K562 (cell line): ENCODE data around the gene SLC26A11. TPM values are rescaled to one million over a fixed set of nuclear protein-coding genes. Genes with fewer than 3 reads are reported as not detected.

Source experiments
- ARHGAP35 ChIP-seq: fragments of 450-650 bp; IDR thresholded peaks from 2 replicates; pipeline ENCODE4 v1.6.1; 2018; ENCODE audit not compliant: partially characterized antibody
- BCOR ChIP-seq: fragments of 450-650 bp; IDR thresholded peaks from 2 replicates; pipeline ENCODE4 v1.6.1; 2016
- CGGBP1 ChIP-seq: fragments of 250-450 bp; sonication (Bioruptor Pico); IDR thresholded peaks from 2 replicates; pipeline ENCODE4 v1.9.0; 2021; ENCODE audit warnings: mild to moderate bottlenecking
- FOS ChIP-seq: IDR thresholded peaks from 3 replicates; pipeline ENCODE4 v1.6.1; 2011; ENCODE audit not compliant: insufficient read length; ENCODE audit errors: extremely low read depth
- HCFC1 ChIP-seq: IDR thresholded peaks from 2 replicates; pipeline ENCODE4 v1.6.1; 2012; ENCODE audit warnings: low read depth, low read length, improper control_type of control experiment
- MEF2A ChIP-seq: IDR thresholded peaks from 2 replicates; pipeline ENCODE4 v1.6.1; 2011; ENCODE audit warnings: low read depth, mild to moderate bottlenecking, low read length, moderate library complexity; ENCODE audit not compliant: control insufficient read depth
- NEUROD1 ChIP-seq: fragments of 150-350 bp; IDR thresholded peaks from 2 replicates; pipeline ENCODE4 v1.6.1; 2014; ENCODE audit warnings: borderline replicate concordance, low read length, low read depth; ENCODE audit not compliant: partially characterized antibody
- RBM25 ChIP-seq: fragments of 200-400 bp; formaldehyde crosslinking; IDR thresholded peaks from 2 replicates; pipeline ENCODE4 v1.6.1; 2018; ENCODE audit warnings: low read length, low read depth, moderate library complexity; ENCODE audit not compliant: severe bottlenecking
- ZNF384 ChIP-seq: IDR thresholded peaks from 2 replicates; pipeline ENCODE4 v1.6.1; 2012; ENCODE audit warnings: low read depth, low read length, improper control_type of control experiment
- polyA plus RNA-seq, 8 experiments: library from polyadenylated mRNA; depleted of rRNA in 4 of 8; stranded (reverse) in 5 of 8; unstranded in 3 of 8; fragments of >200 nt; fragmentation: Nextera tagmentation in 2 of 8; fragmentation: Illumina TruSeq in 1 of 8; extraction: Ambion mirVana in 2 of 8; extraction: Trizol in 1 of 8; gene quantifications; 2 replicates each; pipeline versions ENCODE4 v1.2.1 to v1.2.3, GENCODE V29; 2011 to 2014; ENCODE audit warnings: inconsistent platforms in 1 of 8, missing spikeins in 1 of 8
- total RNA-seq, 7 experiments: library from RNA; depleted of rRNA in 6 of 7; stranded (reverse); fragments of >200 nt in 6 of 7; fragmentation: Illumina TruSeq in 2 of 7; extraction: Trizol in 2 of 7; gene quantifications; 2 replicates each; pipeline versions ENCODE4 v1.2.1 to v1.2.3, GENCODE V29; 2011 to 2021; ENCODE audit warnings: low replicate concordance in 1 of 7
- TF ChIP-seq, protein P1 (sequence below): fragments of 450-650 bp; IDR thresholded peaks from 2 replicates; pipeline ENCODE4 v1.6.1; 2016; ENCODE audit warnings: antibody characterized with exemption
- TF ChIP-seq, protein P2 (sequence below), 3 experiments: IDR thresholded peaks in 2 of 3; conservative IDR thresholded peaks in 1 of 3; 2 replicates each; pipeline ENCODE4 v1.5.1; 2011 to 2012; ENCODE audit warnings: low read length in 3 of 3, mild to moderate bottlenecking in 3 of 3, control low read depth in 2 of 3, improper control_type of control experiment in 1 of 3, inconsistent platforms in 1 of 3, low read depth in 1 of 3, mixed read lengths in 1 of 3, moderate library complexity in 1 of 3; ENCODE audit not compliant: insufficient read depth in 2 of 3
- TF ChIP-seq, protein P3 (sequence below): fragments of 450-650 bp; formaldehyde crosslinking; IDR thresholded peaks from 2 replicates; pipeline ENCODE4 v1.4.0; 2022; ENCODE audit warnings: missing genetic modification characterization
- TF ChIP-seq, protein P4 (sequence below): fragments of 450-650 bp; IDR thresholded peaks from 2 replicates; pipeline ENCODE4 v1.6.1; 2016

The SLC26A11 gene
- total and polyA plus RNA-seq, 9 of the 15 experiments (the other 6 are each of a cell fraction or from before 2014, with no cell fraction given) = 0.06 to 3.1 (median 1.2) TPM; not detected in 1

GRCh38 chr17:80270836-80271235 is 50.6 kb downstream of the SLC26A11 start (continued):
- TF ChIP-seq, protein P1, sequence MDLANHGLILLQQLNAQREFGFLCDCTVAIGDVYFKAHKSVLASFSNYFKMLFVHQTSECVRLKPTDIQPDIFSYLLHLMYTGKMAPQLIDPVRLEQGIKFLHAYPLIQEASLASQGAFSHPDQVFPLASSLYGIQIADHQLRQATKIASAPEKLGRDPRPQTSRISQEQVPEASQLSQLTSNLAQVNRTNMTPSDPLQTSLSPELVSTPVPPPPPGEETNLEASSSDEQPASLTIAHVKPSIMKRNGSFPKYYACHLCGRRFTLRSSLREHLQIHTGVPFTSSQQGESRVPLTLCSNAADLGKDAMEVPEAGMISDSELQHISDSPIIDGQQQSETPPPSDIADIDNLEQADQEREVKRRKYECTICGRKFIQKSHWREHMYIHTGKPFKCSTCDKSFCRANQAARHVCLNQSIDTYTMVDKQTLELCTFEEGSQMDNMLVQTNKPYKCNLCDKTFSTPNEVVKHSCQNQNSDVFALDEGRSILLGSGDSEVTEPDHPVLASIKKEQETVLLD = no peak
- TF ChIP-seq MEF2A = no peak
- TF ChIP-seq, protein P2, sequence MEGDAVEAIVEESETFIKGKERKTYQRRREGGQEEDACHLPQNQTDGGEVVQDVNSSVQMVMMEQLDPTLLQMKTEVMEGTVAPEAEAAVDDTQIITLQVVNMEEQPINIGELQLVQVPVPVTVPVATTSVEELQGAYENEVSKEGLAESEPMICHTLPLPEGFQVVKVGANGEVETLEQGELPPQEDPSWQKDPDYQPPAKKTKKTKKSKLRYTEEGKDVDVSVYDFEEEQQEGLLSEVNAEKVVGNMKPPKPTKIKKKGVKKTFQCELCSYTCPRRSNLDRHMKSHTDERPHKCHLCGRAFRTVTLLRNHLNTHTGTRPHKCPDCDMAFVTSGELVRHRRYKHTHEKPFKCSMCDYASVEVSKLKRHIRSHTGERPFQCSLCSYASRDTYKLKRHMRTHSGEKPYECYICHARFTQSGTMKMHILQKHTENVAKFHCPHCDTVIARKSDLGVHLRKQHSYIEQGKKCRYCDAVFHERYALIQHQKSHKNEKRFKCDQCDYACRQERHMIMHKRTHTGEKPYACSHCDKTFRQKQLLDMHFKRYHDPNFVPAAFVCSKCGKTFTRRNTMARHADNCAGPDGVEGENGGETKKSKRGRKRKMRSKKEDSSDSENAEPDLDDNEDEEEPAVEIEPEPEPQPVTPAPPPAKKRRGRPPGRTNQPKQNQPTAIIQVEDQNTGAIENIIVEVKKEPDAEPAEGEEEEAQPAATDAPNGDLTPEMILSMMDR (IDR thresholded peaks at IDR 0.05 in 2 of 3, conservative IDR thresholded peaks at IDR 0.05 in 1 of 3; ENCODE audit: insufficient read depth in 2 of 3, low read depth in 1 of 3, low read length in 3 of 3) = no peak
- no peak for TF ChIP-seq ARHGAP35
- no peak for TF ChIP-seq BCOR
- TF ChIP-seq RBM25 = peak; percentile 87
- peak; percentile 87 for TF ChIP-seq FOS
- TF ChIP-seq HCFC1 = no peak
- TF ChIP-seq, protein P3, sequence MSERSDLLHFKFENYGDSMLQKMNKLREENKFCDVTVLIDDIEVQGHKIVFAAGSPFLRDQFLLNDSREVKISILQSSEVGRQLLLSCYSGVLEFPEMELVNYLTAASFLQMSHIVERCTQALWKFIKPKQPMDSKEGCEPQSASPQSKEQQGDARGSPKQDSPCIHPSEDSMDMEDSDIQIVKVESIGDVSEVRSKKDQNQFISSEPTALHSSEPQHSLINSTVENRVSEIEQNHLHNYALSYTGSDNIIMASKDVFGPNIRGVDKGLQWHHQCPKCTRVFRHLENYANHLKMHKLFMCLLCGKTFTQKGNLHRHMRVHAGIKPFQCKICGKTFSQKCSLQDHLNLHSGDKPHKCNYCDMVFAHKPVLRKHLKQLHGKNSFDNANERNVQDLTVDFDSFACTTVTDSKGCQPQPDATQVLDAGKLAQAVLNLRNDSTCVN = no peak
- TF ChIP-seq, protein P4, sequence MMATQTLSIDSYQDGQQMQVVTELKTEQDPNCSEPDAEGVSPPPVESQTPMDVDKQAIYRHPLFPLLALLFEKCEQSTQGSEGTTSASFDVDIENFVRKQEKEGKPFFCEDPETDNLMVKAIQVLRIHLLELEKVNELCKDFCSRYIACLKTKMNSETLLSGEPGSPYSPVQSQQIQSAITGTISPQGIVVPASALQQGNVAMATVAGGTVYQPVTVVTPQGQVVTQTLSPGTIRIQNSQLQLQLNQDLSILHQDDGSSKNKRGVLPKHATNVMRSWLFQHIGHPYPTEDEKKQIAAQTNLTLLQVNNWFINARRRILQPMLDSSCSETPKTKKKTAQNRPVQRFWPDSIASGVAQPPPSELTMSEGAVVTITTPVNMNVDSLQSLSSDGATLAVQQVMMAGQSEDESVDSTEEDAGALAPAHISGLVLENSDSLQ = peak; percentile 97
- TF ChIP-seq CGGBP1 (CRISPR knock-in tag) = no peak
- no peak for TF ChIP-seq ZNF384
- peak; percentile 58 for TF ChIP-seq NEUROD1
